SHP77 (cell line): Measurements from ENCODE around the gene TRIL.

Experiments
- DNase-seq, 2 experiments: peaks; one replicate each; lab custom pipeline; 2025; lab: John Stamatoyannopoulos, UW

Gene TRIL

DNA sequence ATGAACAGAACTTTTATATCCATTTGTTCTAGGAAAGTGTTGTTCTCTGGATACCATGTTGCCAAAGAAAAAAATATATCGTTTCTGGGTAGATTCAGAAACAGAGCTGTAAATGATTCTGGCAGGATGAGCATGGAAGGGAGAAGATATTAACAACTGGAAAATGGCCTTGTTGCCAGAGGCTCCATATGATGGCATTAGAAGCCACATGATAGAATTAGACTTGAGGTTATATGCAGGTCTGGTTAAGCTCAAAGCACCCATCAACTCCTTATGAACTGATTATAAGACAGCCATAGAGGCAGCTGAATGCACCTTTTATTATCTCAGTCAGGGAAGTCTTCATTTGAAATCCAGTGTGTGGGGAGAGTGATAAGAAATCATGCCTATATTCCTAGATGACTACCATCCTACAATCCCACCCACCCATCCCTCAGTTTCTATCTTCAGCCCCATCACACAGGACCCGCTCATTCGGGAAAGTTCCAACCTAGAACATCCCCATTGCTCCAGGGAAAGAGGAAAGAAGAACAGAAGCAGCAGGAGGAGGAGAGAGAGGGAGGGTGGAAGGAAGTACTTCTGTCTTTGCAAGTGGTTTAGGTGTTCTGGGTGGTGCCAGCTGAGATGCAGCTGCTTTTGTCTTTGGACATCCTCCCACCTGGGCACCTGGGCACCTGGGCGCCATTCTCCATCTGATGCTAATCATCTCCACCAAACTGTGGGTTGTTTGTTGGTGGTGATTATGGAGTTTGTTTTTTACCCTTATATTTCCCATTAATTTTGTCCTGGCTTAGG, 25.5 kb upstream of the TRIL start:
- no peak for DNase-seq

DNA sequence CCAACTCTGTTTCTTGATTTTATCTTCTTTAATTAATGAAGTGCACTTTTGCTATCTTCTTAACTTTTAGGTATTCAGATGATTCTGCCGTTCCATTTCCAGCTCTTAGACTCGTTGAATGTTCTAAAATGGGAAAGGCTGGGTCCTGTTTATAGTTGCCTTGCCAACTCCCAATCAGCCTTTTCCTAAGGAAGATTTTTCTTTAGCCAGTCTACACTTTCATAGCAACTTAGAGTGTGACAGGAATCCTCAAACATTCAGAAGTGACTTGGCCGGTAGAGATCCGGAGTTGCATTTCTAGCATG, 23.0 kb upstream of the TRIL start:
- no peak for DNase-seq

- DNase-seq = no peak
Observed at GRCh38 chr7:28980451-28981160, 22.5 kb upstream of the TRIL start.

GRCh38 chr7:28979776-28980175, 21.6 kb upstream of the TRIL start:
- DNase-seq = no peak

GRCh38 chr7:28977881-28978280, 19.8 kb upstream of the TRIL start:
- DNase-seq = no peak

DNA sequence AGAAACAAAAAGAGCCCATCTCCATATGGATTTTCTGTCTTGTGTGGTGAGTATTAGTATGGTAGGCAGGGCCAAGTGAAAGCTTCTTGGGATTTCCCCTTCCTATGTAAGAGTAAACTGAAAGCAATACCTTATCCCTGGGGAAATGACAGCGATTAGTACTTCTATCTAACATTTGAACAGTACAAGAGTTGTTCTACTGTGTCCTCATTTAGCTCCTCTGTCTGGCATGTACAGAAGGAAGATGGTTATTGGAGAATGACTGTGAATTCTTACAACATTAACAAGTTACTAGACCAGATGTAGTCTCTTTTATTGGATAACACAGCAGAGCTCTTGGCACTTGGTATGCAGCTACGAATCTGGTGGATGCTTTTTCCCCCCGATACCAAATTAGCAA, 17.9 kb upstream of the TRIL start:
- DNase-seq = no peak

- DNase-seq = no peak
Observed at GRCh38 chr7:28973591-28973990, 15.5 kb upstream of the TRIL start.

DNA sequence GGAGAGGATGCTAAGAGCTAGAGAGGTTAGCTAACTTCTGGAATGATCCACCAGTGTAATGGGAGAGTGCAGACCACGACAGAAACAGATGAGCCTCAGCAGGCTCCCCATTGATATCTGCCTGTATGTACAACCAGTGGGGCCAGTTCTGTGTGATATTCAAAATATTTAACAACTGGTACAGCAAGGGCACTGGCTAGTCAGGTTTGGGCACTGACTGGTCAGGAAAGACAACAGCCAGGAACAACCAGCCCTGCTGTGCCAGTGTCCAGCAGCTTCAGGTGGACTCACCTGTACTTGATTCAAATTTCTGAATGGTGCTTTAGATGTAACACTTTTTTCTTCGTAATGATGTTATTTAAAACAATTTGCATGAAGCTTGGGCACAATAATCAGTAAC, 5.9 kb upstream of the TRIL start:
- no peak for DNase-seq

GRCh38 chr7:28961972-28962371, 3.8 kb upstream of the TRIL start:
- DNase-seq = no peak

DNA sequence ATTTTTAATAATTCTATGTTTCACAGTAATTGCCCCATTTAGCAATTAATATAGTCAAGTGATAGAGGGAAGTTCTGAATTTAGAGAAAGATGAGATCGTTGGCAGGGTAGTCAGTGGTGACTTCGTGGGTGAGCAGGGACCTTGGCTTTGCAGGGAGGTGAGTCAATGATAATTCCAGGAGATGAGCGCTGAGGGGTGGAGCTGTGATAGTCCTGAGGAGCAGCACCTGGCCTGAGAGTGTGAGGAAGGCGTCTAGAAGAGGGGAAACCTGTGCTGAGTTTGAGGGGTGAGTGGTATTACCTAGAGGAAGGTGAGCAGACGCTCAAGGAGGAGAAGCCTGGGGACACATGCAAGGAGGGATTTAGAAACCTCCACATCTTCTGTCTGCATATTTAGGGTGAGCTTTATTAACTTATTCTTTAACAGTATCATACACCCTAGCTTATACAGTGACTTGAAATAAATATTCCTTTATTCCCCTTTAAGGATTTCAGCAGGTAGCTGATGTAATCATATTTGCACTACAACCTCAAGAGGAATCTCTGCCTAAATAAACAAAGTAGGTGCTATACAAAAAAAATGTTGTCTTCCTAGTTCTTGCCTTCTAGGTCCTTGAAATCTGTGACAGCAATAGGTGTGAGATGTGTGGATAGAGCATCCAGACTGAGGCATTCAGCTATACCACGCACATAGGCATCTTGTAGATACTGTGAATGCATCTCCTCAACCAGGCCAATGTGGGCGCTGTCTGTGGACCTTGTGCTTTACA, 2.1 kb upstream of the TRIL start:
- no peak for DNase-seq

DNA sequence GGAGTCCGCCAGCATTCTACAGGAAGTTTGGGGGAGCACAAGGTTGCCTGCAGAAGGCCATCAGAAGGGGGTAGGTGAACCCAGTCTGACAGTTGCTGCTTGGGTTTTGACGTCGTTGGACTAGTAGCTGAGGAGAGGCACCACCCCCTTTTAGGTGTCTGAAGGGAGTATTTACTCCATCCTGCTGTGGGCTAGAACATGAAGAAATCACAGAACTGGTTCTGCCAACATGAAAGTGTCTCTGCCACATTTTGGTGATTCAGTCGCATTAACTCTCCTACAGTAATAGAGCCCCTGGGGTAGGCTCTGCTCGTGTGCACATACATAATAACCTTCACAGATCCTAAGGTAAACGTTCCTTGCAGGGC, 834 bp upstream of the TRIL start:
- DNase-seq = no peak

GRCh38 chr7:28957751-28958234, 337 bp downstream of the TRIL start:
- DNase-seq = no peak

GRCh38 chr7:28957064-28957750, 923 bp downstream of the TRIL start:
- no peak for DNase-seq

DNA sequence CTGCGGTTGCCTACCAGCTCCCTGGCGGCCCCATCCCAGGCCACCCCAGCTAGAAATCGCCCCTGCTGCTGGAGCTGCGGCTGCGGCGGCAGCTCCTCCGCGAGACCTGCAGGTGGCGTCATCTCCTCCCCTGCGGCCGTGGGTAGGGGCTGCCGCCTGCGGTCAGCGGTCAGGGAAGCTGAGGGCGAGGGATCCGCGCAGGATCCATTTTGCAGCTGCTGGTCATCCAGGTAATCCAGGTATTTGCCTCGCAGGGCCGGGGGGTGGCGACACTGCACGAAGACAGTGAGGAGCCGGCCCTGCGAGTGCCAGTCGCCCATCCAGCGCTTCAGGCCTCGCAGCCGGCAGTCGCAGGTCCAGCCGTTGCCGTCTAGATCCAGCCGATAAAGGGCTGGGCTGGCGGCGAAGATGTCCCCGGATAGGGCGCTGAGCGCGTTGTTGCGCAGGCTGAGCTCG, 1.5 kb downstream of the TRIL start:
- DNase-seq = peak in 1 of 2 experiments; percentile 42

GRCh38 chr7:28955718-28956607, 2.2 kb downstream of the TRIL start:
- DNase-seq = peak in 1 of 2 experiments; percentile 39

GRCh38 chr7:28955356-28955717, 2.8 kb downstream of the TRIL start:
- DNase-seq = no peak

- no peak for DNase-seq
Observed at GRCh38 chr7:28954946-28955345, 3.2 kb downstream of the TRIL start.

DNA sequence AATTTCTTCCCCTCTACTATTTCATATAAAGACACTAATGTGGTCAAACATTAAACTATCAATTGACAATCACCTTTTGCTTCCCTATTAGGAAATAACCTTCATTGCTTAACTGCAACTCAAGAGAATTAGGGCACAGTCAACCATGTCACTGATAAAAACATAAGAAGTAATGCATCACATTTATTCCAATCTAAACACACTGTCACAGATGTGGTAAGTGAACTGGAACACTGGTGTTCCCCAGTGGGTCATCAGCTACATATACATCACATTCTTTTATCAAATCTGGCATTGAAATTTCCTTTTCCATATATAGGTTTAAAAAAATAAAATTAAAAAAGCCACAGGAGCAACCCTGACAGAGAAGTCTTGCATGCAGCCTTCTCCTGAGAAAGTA, 3.7 kb downstream of the TRIL start:
- no peak for DNase-seq

GRCh38 chr7:28953633-28954032, 4.5 kb downstream of the TRIL start:
- peak; percentile 21 to 25 for DNase-seq

DNA sequence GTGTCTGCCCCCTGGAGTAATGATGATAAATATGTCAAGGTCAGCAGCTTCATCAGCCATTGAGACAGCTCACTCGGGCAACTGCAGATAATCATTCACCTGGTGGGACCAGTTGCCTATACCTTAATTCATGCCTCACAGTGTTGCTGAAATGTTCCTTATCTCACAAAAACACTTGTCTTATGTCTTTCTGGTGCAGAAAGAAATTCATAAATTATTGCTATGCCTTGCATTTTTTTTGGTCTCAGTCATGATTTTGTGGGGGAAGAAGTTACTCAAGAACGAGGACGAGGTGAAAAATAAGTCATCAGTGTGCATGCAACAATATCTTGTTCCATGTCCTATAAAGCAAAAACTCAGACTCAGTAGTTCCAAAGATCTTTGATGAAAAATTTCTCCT, 16.0 kb downstream of the TRIL start:
- no peak for DNase-seq

DNA sequence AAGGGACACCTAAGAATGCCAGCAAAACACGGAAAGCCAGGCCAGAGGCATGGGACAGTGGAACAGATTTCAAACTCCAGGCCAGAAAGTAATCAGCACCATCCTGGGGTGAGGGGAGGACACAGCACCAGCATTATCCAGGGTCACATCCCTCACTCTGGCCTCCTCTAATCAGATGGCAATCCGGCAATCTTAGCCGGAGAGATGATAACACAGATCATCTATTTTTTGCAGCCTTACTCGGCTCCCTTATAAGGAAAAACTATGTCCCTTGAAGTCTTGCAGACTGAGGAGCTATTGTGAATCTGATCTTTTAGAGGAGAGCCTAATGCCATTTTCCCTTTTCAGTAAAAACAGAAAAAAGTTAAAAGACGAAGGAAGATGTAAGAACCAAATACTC, 16.5 kb downstream of the TRIL start:
- no peak for DNase-seq
